ENCODE results near the gene FOXP4.
A peak's percentile ranks its signal among the peaks of the same experiment; 100 is the strongest.

FOXP4 gene, protein sequence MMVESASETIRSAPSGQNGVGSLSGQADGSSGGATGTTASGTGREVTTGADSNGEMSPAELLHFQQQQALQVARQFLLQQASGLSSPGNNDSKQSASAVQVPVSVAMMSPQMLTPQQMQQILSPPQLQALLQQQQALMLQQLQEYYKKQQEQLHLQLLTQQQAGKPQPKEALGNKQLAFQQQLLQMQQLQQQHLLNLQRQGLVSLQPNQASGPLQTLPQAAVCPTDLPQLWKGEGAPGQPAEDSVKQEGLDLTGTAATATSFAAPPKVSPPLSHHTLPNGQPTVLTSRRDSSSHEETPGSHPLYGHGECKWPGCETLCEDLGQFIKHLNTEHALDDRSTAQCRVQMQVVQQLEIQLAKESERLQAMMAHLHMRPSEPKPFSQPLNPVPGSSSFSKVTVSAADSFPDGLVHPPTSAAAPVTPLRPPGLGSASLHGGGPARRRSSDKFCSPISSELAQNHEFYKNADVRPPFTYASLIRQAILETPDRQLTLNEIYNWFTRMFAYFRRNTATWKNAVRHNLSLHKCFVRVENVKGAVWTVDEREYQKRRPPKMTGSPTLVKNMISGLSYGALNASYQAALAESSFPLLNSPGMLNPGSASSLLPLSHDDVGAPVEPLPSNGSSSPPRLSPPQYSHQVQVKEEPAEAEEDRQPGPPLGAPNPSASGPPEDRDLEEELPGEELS

DNA sequence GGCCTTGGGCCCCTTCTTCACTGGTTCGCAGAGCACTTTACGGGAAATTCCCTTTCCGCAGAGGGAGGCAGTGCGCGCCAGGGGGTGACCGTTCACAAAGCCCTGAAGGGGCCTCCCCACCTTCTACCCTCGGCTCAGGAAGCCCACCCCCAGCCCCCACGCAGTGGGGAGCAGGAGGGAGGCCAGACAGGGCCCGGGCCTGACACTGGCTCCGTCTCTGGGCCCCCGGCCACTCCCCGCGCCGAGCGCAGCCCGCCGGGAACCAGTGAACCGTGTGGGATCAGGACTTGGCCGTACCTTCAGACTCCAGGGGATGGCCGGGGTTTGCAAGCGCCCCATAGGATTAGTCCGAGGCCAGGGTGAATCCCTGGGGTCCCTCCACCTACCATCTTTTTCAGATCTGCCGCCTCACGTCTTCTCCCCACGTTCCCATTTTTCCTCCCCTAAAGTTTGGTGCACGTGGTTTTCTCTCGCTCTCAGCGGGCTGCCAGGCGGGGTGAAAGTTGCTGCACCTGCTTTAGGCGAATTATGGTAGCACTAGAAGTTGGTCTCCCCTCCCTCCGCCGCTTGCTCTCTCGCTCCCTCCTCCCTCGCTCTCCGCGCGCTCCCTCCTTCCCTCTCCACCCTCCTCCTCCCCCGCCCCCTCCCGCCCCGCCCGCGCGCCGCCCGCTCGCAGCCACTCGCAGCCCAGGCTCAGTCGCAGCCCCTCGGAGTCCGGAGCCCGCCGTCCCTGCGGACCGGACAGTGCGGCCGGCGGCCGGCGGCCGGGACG is at the start of gene FOXP4:
Gene FOXP4, plus strand, starts transcription at position 679 of the 772 bp plus-strand sequence. CDS start 19,380 bp downstream, outside the sequence.
- Mint-ChIP-seq H3K36me3 (peaks cover 2% of the 10 kb centered on the region), H3K4me1 (peaks cover 26% of the 10 kb centered on the region), H3K27ac (peak within 1 kb of the TSS; percentile 80), H3K4me3 (peak within 1 kb of the TSS; percentile 95), H3K27me3 (peaks cover 5% of the 10 kb centered on the region), H3K9me3 (no peaks in the 10 kb centered on the region)

DNA sequence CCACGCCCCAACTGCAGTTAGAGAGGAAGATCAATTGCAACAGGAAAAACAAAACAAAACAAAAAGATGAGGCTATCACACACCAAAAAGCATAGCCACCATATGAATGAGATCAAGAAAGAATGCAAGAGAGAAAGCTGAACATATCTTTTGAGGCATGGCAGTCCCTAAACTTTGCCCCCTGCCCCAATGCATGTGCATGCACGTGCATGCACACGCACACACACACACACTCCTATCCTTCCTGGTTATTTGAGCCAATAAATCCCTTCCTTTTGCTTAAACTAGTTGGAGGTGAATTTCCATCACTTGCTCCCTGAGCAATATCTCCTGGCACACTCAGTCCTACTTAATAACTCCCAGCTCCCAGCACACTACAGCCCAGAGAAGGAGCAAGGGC is 48.6 kb upstream of the FOXP4 start:
- Mint-ChIP-seq H3K9me3 (no peaks in the 10 kb centered on the region), H3K27me3 (peaks cover 8% of the 10 kb centered on the region), H3K4me3 (no peak overlapping the region), H3K36me3 (no peaks in the 10 kb centered on the region), H3K27ac (no peak overlapping the region), H3K4me1 (no peaks in the 10 kb centered on the region)

DNA sequence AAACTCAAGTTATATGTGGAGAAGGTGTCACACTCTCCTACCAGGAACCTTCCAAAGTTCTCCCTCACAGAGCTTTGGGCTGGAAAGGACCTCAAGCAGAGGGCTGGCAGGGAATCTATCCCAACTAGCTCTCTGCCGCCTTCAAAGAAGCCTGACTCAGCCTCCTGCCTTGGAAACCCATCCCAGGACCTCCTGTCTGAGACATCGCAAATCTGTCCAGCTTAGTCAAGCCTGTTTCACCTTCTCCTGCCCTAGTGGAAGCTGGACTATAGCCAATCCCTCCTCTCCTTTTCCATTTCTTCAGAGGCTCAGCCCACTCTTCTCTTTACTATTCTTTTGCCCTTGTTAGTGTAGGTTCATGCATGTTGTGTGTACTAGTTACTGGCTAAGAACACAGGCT is 48.2 kb upstream of the FOXP4 start:
- Mint-ChIP-seq H3K36me3 (no peaks in the 10 kb centered on the region), H3K4me1 (no peaks in the 10 kb centered on the region), H3K27ac (no peak overlapping the region), H3K4me3 (no peak overlapping the region), H3K9me3 (no peaks in the 10 kb centered on the region), H3K27me3 (peaks cover 12% of the 10 kb centered on the region)

DNA sequence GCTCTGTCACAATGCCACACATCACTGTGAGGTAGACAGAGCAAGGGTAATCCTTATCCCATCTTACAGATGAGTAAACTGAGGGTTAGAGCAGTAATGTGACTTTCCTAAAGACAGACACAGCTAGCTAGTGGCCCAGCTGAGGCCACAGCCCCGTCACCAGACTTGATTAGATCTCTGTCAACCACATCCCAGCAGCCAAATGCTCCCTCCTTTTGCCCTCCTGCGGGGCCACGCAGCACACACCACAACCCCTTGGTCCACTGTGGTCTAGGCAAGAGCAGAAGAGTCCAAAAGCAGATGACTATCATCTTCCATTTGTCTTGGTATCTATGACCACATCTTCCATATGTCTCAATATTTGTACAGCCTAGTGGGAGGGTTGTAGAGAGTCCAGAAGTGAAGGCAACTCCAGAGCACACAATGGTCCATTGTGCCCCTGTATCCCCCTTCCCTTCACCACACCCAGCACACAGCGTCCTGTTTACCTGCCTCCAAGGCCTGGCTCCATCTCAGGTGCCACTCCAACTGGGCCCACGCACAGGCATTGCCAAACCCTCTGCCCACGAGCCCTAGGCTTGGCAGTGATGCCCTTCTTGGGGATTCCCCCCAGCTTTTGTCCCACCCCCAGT is 47.1 kb upstream of the FOXP4 start:
- Mint-ChIP-seq H3K9me3 (no peaks in the 10 kb centered on the region), H3K4me3 (no peak overlapping the region), H3K27ac (no peak overlapping the region), H3K36me3 (no peaks in the 10 kb centered on the region), H3K27me3 (peaks cover 17% of the 10 kb centered on the region), H3K4me1 (peaks cover 5% of the 10 kb centered on the region)

DNA sequence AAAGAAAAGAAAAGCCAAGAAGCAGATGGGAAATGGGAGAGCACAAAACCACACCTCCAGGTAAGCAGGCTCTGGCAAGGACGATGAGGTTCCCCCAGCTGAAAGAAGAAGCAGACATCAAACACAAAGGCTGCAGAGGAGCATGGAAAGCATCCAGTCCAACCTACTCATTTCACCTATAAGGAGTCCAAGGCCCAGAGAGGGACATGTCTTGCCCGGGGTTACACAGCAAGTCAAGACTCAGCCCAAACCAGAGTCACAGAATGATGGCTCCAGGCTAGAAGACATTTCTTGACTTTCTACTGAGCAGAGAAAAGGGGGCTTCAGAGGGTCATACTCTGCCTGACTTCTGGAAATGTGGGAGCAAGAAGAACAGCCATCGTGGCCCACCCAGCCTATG is 45.6 kb upstream of the FOXP4 start:
- H3K27ac Mint-ChIP-seq = no peak overlapping the region
- H3K4me1 Mint-ChIP-seq = peaks cover 16% of the 10 kb centered on the region
- no peaks in the 10 kb centered on the region for H3K9me3 Mint-ChIP-seq
- H3K4me3 Mint-ChIP-seq = no peak overlapping the region
- peaks cover 25% of the 10 kb centered on the region for H3K27me3 Mint-ChIP-seq
- H3K36me3 Mint-ChIP-seq = no peaks in the 10 kb centered on the region

DNA sequence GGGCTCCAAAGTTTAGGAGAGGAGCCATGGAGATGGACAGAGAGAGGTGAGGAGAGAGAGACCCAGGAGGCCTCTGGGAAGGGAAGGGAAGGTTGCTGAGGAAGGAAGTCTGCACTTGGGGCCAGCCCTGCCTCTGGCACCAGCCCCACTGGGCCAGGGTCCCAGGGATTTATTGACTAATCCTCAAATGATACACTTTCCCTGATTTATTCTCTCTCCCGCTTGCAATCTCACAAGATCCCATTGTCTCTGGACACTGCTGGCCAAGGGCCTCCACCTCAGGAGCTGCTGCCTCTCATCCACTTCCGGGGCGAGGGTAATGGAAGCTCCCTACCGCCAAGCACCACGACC is 43.6 kb upstream of the FOXP4 start:
- Mint-ChIP-seq H3K36me3 (no peaks in the 10 kb centered on the region), H3K4me3 (no peak overlapping the region), H3K4me1 (peaks cover 18% of the 10 kb centered on the region), H3K27ac (no peak overlapping the region), H3K9me3 (no peaks in the 10 kb centered on the region), H3K27me3 (peaks cover 37% of the 10 kb centered on the region)

DNA sequence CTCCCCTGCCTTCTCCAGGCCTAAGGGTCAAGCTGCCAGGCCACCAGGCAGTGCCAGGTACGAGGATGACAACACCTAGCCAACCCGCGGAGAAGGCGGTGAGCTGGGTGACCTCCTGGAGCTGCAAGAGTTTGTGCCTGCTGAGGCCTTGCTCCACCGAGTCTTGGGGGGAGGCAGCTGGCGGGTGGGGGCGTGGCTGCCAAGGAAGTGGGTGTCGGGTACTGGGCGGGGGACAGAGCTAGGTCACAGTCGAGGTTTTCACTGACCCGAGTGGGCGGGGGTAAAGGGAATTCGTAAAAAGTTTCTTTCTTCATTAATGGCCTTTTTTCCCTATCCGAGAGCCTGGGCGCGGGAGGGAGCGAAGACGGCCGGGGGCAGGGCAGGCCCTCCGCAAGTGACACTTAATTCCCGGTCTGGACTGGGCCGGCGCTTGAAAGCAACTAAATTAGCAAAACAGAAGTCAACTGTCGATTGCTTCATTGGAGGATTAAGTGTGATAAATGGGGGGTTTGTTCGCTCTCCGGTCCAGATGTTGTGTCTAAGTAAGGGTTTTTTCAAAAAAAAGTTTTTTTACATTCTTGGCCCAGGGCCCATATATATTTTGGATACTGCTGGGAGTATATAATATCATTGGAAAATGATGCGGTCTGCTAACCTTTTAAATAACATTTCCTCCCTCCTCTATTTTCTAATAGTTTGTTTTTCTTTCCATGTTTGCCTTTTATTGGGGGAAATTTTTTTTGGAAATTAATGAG is 43.1 kb upstream of the FOXP4 start:
- Mint-ChIP-seq H3K27me3 (peaks cover 40% of the 10 kb centered on the region), H3K27ac (peak overlapping the region; percentile 20), H3K4me3 (no peak overlapping the region)

DNA sequence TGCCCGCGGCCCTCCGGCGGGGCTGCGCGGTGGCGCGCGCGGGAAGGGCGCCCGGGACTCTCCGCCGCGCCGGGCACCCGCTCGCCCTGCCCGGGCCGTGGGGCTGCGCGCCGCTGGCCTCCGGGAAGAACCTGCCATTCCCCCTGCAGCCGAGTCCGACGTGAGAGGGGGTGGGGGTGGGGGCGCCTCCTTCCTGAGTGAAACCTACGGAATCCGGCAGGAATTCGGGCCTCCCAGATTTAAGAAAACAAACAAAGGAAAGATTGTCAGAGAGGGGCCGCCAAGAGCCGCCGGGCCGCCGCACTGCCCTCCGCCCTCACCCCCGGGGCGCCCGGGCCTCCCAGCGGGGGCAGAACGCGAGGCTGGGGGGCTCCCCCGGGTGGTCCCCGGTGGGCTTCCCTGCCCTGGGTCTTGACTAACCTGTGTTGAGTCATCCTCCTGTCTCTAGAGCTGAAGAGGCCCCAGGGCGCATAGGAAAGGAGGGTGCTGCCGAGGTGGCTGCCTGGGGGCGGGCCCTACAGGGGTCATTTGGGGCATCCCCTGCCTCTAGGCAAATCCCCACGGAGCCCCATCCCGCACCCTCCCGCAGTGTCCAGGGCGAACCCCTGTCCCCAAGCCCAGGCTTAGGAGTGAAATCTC is 42.2 kb upstream of the FOXP4 start:
- Mint-ChIP-seq H3K27ac (no peak overlapping the region), H3K36me3 (no peaks in the 10 kb centered on the region), H3K4me3 (peak overlapping the region; percentile 83), H3K4me1 (peaks cover 18% of the 10 kb centered on the region), H3K27me3 (peaks cover 40% of the 10 kb centered on the region), H3K9me3 (no peaks in the 10 kb centered on the region)

More for the DNA sequence above, 43.1 kb upstream of the FOXP4 start:
- Mint-ChIP-seq H3K36me3 (no peaks in the 10 kb centered on the region), H3K9me3 (no peaks in the 10 kb centered on the region), H3K4me1 (peaks cover 18% of the 10 kb centered on the region)

DNA sequence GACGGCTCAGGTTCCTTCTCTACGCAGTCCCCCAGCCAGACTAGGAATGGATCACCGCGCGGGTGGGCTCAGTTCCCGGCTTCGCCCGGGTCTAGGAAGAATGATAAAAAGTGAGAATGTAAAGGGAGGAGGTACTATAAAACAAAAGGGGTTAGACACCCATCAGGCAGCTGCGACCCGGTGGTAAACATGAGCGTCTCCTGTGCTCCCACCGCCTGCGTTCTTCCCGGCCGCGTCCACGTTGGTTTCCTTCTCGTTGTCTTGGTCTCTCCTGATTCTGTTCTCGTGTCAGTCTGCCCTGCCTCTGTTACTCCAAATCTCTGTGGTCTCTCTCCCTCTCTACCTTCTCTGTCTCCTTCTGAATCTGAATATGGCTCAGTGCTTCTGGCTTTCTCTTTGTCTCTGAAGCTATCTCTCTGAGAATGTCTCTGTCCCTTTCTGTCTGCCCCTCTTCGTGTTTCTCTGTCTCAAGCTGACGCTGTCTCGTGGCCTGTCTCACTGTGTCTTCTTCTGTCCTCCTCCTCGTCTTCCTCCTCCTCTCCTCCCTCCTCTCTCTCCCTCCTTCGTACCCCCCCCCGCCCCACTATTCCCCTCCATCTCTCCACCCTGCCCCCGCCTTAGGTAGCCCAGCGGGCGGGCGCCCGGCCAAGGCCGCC is 41.6 kb upstream of the FOXP4 start:
- H3K27me3 Mint-ChIP-seq = peaks cover 40% of the 10 kb centered on the region
- H3K27ac Mint-ChIP-seq = no peak overlapping the region
- H3K9me3 Mint-ChIP-seq = no peaks in the 10 kb centered on the region
- H3K4me3 Mint-ChIP-seq = peak overlapping the region; percentile 83
- H3K4me1 Mint-ChIP-seq = peaks cover 18% of the 10 kb centered on the region
- H3K36me3 Mint-ChIP-seq = no peaks in the 10 kb centered on the region

DNA sequence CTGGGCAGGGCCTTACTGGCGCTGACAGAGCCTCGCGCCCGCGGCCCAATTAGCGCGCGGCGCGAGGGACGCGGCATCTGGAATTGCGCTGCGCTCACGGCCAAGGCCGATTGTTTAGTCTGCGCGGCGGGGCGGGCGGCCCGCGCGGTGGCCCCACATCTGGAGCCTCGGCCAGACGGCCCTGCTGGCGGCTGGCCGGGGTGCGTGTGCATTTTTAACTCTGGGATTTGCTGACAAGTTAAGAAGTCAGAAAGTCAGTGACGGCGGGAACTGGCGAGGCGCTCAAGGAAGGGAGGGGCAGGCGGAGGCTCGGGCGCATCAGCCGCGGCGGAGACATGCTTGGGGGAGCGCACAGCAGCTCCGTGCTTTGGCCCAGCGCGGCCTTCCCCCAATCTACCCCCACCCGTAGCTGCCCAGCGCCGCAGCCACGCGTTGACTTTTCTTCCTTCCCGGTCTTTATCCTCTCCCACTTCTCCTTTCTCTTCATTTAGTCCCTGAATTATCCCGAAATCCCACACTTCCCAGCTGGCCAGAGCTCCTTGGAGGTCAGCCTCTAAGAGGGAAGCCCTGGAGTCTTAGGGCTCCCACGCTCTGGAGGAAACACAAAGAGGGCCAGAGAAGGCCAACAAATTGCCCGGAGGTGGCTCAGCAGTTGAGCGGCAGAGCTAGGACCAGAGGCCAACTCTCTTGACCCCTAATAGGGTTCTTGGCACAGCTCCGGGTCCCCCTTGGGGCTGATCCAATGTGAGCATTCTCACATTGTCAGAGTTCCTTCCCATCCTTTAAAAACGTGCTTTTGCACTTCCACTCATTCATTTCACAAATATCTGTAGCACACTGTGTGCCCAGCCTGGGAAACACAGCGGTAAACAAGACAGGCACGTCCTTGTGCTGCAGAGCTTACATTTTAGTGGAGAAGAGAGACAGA is 40.8 kb upstream of the FOXP4 start:
- H3K4me3 Mint-ChIP-seq = peak overlapping the region; percentile 63
- H3K4me1 Mint-ChIP-seq = peaks cover 18% of the 10 kb centered on the region
- no peak overlapping the region for H3K27ac Mint-ChIP-seq
- H3K36me3 Mint-ChIP-seq = no peaks in the 10 kb centered on the region
- H3K9me3 Mint-ChIP-seq = no peaks in the 10 kb centered on the region
- H3K27me3 Mint-ChIP-seq = peaks cover 40% of the 10 kb centered on the region

DNA sequence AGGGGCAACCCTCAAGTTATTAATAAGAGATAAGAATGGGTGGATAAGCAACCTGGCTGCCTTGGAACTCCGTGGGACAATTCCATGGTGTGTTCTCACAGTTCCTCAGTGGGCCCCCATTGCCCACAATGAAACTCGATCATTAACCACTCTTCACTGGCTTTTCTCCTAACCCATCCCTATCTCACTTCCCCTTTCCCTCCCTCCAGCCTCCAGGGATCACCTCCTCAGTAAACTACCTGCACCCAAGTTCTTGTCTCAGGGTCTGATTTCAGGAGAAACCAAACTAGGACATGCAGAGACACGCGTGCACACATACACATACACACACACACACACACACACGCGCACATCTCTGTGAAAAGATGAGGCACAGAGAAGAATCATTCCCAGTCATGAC is 37.7 kb upstream of the FOXP4 start:
- H3K4me3 Mint-ChIP-seq = no peak overlapping the region

DNA sequence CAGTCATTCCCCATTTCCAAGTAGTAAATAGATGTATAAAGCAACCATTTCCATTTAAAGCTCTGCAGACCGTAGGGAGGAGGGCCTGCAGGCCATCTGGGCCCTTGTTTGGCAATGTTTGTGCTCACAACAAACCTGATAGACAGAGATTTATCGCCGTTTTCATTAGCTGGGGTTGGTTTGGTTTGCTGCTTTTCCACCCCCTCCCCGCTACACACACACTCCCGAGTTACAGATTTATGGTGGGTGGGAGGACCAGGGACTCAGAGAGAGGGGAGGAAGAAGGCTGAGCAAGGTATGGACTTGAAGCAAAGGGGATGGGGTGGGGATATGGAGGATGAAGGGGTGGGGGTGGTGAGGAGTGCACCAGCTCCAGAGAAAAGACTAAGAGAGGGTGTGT is 36.6 kb upstream of the FOXP4 start:
- Mint-ChIP-seq H3K9me3 (no peaks in the 10 kb centered on the region), H3K36me3 (no peaks in the 10 kb centered on the region), H3K4me1 (peaks cover 9% of the 10 kb centered on the region), H3K27me3 (peaks cover 21% of the 10 kb centered on the region), H3K27ac (no peak overlapping the region), H3K4me3 (no peak overlapping the region)

More for the DNA sequence above, 37.7 kb upstream of the FOXP4 start:
- Mint-ChIP-seq H3K27me3 (peaks cover 24% of the 10 kb centered on the region), H3K27ac (no peak overlapping the region), H3K9me3 (no peaks in the 10 kb centered on the region), H3K4me1 (peaks cover 14% of the 10 kb centered on the region), H3K36me3 (no peaks in the 10 kb centered on the region)

DNA sequence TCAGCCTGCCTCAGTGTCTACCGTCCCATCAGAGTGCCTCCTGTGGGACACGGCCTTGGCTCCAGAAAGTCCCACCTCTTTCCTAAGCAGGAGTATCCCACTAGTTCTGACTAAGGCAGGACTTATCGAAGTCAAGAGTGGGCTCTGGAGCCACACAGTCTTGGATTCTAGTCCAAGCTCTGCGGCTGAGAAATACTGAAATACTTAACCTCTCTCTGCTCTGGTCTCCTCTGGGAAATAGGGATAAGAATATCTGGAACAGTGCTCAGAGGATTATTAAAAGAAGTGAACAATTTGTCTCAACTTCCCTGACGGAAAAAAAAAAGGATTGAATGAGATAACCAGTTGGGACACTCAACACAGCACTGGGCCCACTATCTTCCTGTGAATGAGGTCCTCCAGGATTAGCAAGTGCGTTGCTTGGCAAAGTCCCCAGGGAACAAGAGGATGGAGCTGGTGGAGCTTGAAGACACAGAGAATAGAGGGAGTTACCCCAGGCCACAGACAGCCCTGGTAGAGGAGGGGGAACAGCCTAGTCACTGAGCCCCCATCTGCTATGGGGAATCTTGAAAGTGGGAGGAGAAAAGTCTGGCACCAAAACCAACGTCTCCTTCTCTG is 34.6 kb upstream of the FOXP4 start:
- Mint-ChIP-seq H3K27ac (no peak overlapping the region), H3K36me3 (no peaks in the 10 kb centered on the region)

More for the DNA sequence above, 34.6 kb upstream of the FOXP4 start:
- H3K4me3 Mint-ChIP-seq = no peak overlapping the region
- no peaks in the 10 kb centered on the region for H3K4me1 Mint-ChIP-seq
- no peaks in the 10 kb centered on the region for H3K9me3 Mint-ChIP-seq
- H3K27me3 Mint-ChIP-seq = peaks cover 6% of the 10 kb centered on the region

All from activated naive CD4-positive, alpha-beta T cell treated with anti-CD3 and anti-CD28 coated beads, Interleukin-2, amount 50 U/mL, for 24 hours (primary cell).